OCI-LY1 (cell line): ENCODE data around the gene STX18.

Source experiments
- H2AFZ ChIP-seq: fragments of 200-600 bp; sonication (generic), shearing (Covaris generic); 2 replicates; pipeline ENCODE4 v1.6.0; 2014; ENCODE audit warnings: antibody characterized with exemption, mild to moderate bottlenecking, low read length
- H3F3A ChIP-seq: fragments of 200-600 bp; sonication (generic), shearing (Covaris generic); 2 replicates; pipeline ENCODE4 v1.6.0; 2014; ENCODE audit warnings: mild to moderate bottlenecking, antibody characterized with exemption, low read length, moderate library complexity; ENCODE audit not compliant: insufficient read depth
- H3K27ac ChIP-seq: fragments of 200-600 bp; sonication (generic); 2 replicates; pipeline ENCODE4 v1.5.1; 2014; ENCODE audit warnings: low read length, mixed run types, mild to moderate bottlenecking, low read depth; ENCODE audit not compliant: poor library complexity, severe bottlenecking
- H3K27me3 ChIP-seq: fragments of 200-600 bp; sonication (generic); 2 replicates; pipeline ENCODE4 v1.6.0; 2014; ENCODE audit warnings: antibody characterized with exemption, mild to moderate bottlenecking, low read length, moderate library complexity; ENCODE audit not compliant: insufficient read depth
- H3K36me3 ChIP-seq: fragments of 200-600 bp; sonication (generic); 2 replicates; pipeline ENCODE4 v1.6.1; 2014; ENCODE audit warnings: mild to moderate bottlenecking, antibody characterized with exemption, low read length, moderate library complexity, mixed read lengths; ENCODE audit not compliant: insufficient read depth
- H3K4me1 ChIP-seq: fragments of 200-600 bp; sonication (generic); 2 replicates; pipeline ENCODE4 v1.5.1; 2014; ENCODE audit warnings: mild to moderate bottlenecking, low read length, moderate library complexity; ENCODE audit not compliant: insufficient read depth, severe bottlenecking
- H3K4me2 ChIP-seq: fragments of 200-600 bp; sonication (generic), shearing (Covaris generic); 2 replicates; pipeline ENCODE4 v1.6.1; 2014; ENCODE audit warnings: low read length
- H3K4me3 ChIP-seq: fragments of 200-600 bp; sonication (generic); 2 replicates; pipeline ENCODE4 v1.5.1; 2014; ENCODE audit warnings: low read length, low read depth, mild to moderate bottlenecking, mixed read lengths; ENCODE audit not compliant: poor library complexity, severe bottlenecking
- H3K79me2 ChIP-seq: fragments of 200-600 bp; shearing (Covaris generic); 2 replicates; pipeline ENCODE4 v1.6.1; 2016; ENCODE audit warnings: mixed run types, low read length, mixed read lengths; ENCODE audit not compliant: insufficient read depth
- H3K9ac ChIP-seq: fragments of 200-600 bp; sonication (generic), shearing (Covaris generic); 2 replicates; pipeline ENCODE4 v1.6.1; 2014; ENCODE audit warnings: mild to moderate bottlenecking, low read length, mixed read lengths
- H3K9me2 ChIP-seq: fragments of 200-600 bp; sonication (generic), shearing (Covaris generic); 2 replicates; pipeline ENCODE4 v1.6.1; 2014; ENCODE audit warnings: low read depth, mild to moderate bottlenecking, low read length, mixed read lengths
- H3K9me3 ChIP-seq: fragments of 200-600 bp; shearing (Covaris generic); 2 replicates; pipeline ENCODE4 v1.6.1; 2014; ENCODE audit warnings: low read length, mixed read lengths
- H4K20me1 ChIP-seq: fragments of 200-600 bp; sonication (generic), shearing (Covaris generic); 2 replicates; pipeline ENCODE4 v1.6.0; 2016; ENCODE audit warnings: mild to moderate bottlenecking, low read length; ENCODE audit not compliant: insufficient read depth
- EZH2 ChIP-seq: fragments of 200-600 bp; sonication (generic), shearing (Covaris generic); IDR thresholded peaks from 2 replicates; pipeline ENCODE4 v1.8.0; 2017; ENCODE audit warnings: borderline replicate concordance, mixed run types, mild to moderate bottlenecking, antibody characterized with exemption, low read length, moderate library complexity, mixed read lengths
- TF ChIP-seq, protein P1 (sequence below): fragments of 200-600 bp; sonication (generic), shearing (Covaris generic); IDR thresholded peaks from 2 replicates; pipeline ENCODE4 v1.5.1; 2017; ENCODE audit warnings: mild to moderate bottlenecking, antibody characterized with exemption, low read length, moderate library complexity, mixed read lengths

STX18 gene

DNA sequence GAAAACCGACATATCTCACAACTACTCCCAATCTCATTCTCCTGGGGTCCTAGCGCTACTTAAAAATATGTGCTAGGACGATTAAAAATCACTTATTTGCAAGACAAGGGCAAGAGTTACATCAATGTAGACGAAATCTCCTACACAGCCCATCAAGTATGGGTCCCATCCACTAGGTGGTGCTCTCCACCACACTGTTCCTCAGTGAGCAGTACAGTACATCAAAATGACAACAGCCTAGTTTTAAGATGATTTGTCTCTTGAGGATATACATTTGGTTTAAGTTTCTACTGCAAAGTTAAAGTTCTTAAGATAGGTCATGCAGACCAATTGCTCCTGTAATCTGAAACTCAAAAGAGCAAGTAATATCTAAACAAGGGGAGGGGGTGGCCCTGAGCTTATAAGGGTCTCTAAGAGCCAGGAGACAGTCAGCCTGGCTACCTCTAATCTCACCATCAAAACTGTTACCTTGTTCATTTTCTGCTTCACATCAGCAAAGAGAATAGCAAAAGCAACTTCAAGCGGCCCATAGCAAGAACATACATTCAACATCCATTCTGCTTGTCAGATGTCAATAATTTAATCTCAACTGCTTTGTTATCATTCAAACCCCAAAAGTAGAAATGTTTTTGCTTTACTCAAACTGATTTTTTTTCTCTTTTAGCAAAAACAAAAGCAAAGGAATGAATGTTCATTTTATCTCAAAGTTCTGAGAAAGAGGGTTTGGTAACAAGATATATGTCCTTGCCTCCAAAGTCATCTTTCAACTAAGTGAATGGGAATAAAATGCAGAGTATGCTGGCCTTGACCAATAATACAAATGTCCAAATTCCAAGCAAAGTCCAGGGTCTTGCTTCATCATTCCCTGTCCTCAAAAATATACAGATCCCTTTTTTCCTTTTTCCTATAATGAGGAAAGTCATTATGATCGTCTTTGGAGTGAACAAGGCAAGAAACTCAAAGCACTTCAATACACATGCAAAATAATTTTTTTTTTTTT lies 53.1 kb downstream of the STX18 start:
- peak overlapping the region; percentile 24; the same call in 1 of the 2 replicates for H3K4me2 ChIP-seq
- no peaks in the 10 kb centered on the region for H3F3A ChIP-seq
- no peaks in the 10 kb centered on the region for H3K79me2 ChIP-seq
- H3K9me2 ChIP-seq = no peaks in the 10 kb centered on the region
- peaks cover 45% of the 10 kb centered on the region for H3K4me1 ChIP-seq
- no peaks in the 10 kb centered on the region for H3K36me3 ChIP-seq
- H3K9ac ChIP-seq = no peak overlapping the region
- H3K9me3 ChIP-seq = no peaks in the 10 kb centered on the region
- TF ChIP-seq, protein P1, sequence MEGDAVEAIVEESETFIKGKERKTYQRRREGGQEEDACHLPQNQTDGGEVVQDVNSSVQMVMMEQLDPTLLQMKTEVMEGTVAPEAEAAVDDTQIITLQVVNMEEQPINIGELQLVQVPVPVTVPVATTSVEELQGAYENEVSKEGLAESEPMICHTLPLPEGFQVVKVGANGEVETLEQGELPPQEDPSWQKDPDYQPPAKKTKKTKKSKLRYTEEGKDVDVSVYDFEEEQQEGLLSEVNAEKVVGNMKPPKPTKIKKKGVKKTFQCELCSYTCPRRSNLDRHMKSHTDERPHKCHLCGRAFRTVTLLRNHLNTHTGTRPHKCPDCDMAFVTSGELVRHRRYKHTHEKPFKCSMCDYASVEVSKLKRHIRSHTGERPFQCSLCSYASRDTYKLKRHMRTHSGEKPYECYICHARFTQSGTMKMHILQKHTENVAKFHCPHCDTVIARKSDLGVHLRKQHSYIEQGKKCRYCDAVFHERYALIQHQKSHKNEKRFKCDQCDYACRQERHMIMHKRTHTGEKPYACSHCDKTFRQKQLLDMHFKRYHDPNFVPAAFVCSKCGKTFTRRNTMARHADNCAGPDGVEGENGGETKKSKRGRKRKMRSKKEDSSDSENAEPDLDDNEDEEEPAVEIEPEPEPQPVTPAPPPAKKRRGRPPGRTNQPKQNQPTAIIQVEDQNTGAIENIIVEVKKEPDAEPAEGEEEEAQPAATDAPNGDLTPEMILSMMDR = peak; percentile 78
- TF ChIP-seq EZH2 = no peak
- H2AFZ ChIP-seq = no peak overlapping the region
- no peaks in the 10 kb centered on the region for H4K20me1 ChIP-seq
- H3K4me3 ChIP-seq = no peak overlapping the region
- H3K27ac ChIP-seq = peak overlapping the region; percentile 47
- H3K27me3 ChIP-seq = no peaks in the 10 kb centered on the region

DNA sequence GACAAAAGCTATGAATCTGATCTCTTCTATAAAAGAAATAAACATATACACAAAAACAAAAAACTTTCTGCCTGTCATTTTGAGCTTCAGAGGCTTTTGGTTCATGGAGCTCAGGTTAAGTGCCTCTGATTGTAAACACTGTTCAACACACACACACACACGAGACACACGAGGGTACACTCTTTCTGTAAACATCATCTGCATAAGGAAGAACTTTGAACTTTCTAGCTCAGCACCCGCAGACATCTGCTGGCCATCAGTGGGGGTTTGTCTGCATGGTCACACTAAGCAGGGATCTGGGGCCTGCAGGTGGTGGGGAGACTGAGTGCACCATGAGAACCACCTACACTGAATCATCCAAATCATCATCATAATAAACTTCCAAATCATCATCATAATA lies 54.9 kb downstream of the STX18 start:
- H3K36me3 ChIP-seq = no peaks in the 10 kb centered on the region
- no peak overlapping the region for H3K4me2 ChIP-seq
- H3K9ac ChIP-seq = no peak overlapping the region
- no peaks in the 10 kb centered on the region for H3K9me3 ChIP-seq
- H3K27me3 ChIP-seq = no peaks in the 10 kb centered on the region
- peaks cover 33% of the 10 kb centered on the region for H3K4me1 ChIP-seq
- no peaks in the 10 kb centered on the region for H3K79me2 ChIP-seq
- H3K9me2 ChIP-seq = no peaks in the 10 kb centered on the region
- H4K20me1 ChIP-seq = no peaks in the 10 kb centered on the region
- H3K27ac ChIP-seq = no peak overlapping the region
- no peaks in the 10 kb centered on the region for H3F3A ChIP-seq
- TF ChIP-seq EZH2 = no peak
- TF ChIP-seq, protein P1 = no peak
- no peak overlapping the region for H3K4me3 ChIP-seq
- H2AFZ ChIP-seq = no peak overlapping the region

DNA sequence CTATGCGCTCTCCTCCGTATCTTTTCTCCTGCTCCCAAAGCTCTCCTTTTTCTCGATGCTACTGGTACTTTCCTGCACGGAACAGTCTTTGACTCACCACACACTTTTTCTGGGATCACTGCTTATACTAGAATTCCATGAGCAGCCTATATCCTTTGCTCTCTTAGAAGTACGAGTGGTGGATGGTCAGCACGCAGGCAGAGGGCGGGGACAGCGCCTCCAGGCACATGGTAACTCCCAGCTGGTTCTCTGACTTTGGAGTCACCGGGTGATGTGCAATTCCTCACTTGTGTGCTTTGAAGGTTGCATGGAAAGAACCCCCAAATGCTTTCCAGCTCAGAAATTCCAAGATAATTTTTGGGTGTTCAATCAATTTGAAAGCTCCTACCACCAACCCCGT lies 56.0 kb downstream of the STX18 start:
- H3K79me2 ChIP-seq = no peaks in the 10 kb centered on the region
- H3K4me1 ChIP-seq = peaks cover 21% of the 10 kb centered on the region
- no peak overlapping the region for H3K4me3 ChIP-seq
- H3K9me3 ChIP-seq = no peaks in the 10 kb centered on the region
- TF ChIP-seq, protein P1 = no peak
- no peak for TF ChIP-seq EZH2
- no peaks in the 10 kb centered on the region for H4K20me1 ChIP-seq
- no peak overlapping the region for H3K27ac ChIP-seq
- no peaks in the 10 kb centered on the region for H3F3A ChIP-seq
- no peak overlapping the region for H2AFZ ChIP-seq
- no peaks in the 10 kb centered on the region for H3K9me2 ChIP-seq
- H3K36me3 ChIP-seq = no peaks in the 10 kb centered on the region
- H3K27me3 ChIP-seq = no peaks in the 10 kb centered on the region
- H3K4me2 ChIP-seq = no peak overlapping the region
- no peak overlapping the region for H3K9ac ChIP-seq
